HCT116 (cell line): ENCODE measurements around the gene GNPDA1. TPM values are rescaled to one million over a fixed set of nuclear protein-coding genes. Genes with fewer than 3 reads are reported as not detected.

ENCODE experiments used
- ATAC-seq: fragments of 200-7000 bp; cut with Tn5 transposase; 2 replicates; pipeline ENCODE4 v1.9.1; 2020; ENCODE audit warnings: mild to moderate bottlenecking, moderate library complexity
- BruUV-seq: library from RNA; stranded (reverse); fragments of 400-500 nt; replicated peaks from 2 replicates; lab custom pipeline; 2021; lab: Mats Ljungman, UMichigan
- CTCF ChIA-PET: fragments of 300-600 bp; sonication (Branson Sonifier 250); formaldehyde crosslinking; loops from one replicate; lab custom pipeline; 2021; ENCODE audit warnings: antibody characterized with exemption; lab: Charles Lee
- POLR2A ChIA-PET: fragments of 300-600, 350-600 bp; sonication (Branson Sonifier 250); formaldehyde crosslinking; loops from one replicate; lab custom pipeline; 2021; ENCODE audit warnings: antibody characterized with exemption; lab: Charles Lee
- RAD21 ChIA-PET, 2 experiments: fragments of 300-600 bp; sonication (Branson Sonifier 250); formaldehyde crosslinking; loops; one replicate each; lab custom pipeline; 2023; ENCODE audit warnings: low total read pairs in 2 of 2; ENCODE audit not compliant: uncharacterized antibody in 2 of 2, unreplicated experiment in 2 of 2, low non-redundant PET in 1 of 2; lab: Charles Lee
- DNase-seq: peaks from one replicate; pipeline ENCODE4 v3.0.0-alpha.2; 2010; ENCODE audit warnings: low read depth, low spot score
- H2AFZ ChIP-seq: fragments of 200-600 bp; shearing (Covaris generic), sonication (generic); 2 replicates; pipeline ENCODE4 v1.6.1; 2017; ENCODE audit warnings: low read depth, mixed run types, mixed read lengths, antibody characterized with exemption, low read length; ENCODE audit not compliant: poor library complexity, severe bottlenecking
- H3K27ac ChIP-seq: 2 replicates; pipeline ENCODE4 v1.5.1; 2012; ENCODE audit warnings: low read depth, low read length
- H3K27me3 ChIP-seq: fragments of 200-600 bp; sonication (generic); 2 replicates; pipeline ENCODE4 v1.6.1; 2016; ENCODE audit warnings: mixed run types, low read length, mixed read lengths; ENCODE audit not compliant: insufficient read depth
- H3K36me3 ChIP-seq, 2 experiments: fragments of 200-500 bp in 1 of 2; fragments of 200-600 bp in 1 of 2; sonication (Bioruptor generic) in 1 of 2; sonication (generic) in 1 of 2; 2 replicates each; pipeline versions ENCODE4 v1.5.1 to v1.6.1; 2014 to 2016; ENCODE audit warnings: low read length in 2 of 2, inconsistent platforms in 1 of 2, mixed read lengths in 1 of 2, mixed run types in 1 of 2; ENCODE audit not compliant: insufficient read depth in 2 of 2, control insufficient read depth in 1 of 2
- H3K4me1 ChIP-seq, 2 experiments: fragments of 200-600 bp in 1 of 2; sonication (generic) in 1 of 2; 2 replicates each; pipeline versions ENCODE4 v1.5.1 to v1.6.1; 2012 to 2017; ENCODE audit warnings: low read length in 2 of 2, inconsistent platforms in 1 of 2, mild to moderate bottlenecking in 1 of 2, mixed read lengths in 1 of 2, mixed run types in 1 of 2, moderate library complexity in 1 of 2; ENCODE audit not compliant: insufficient read depth in 2 of 2, control insufficient read depth in 1 of 2
- H3K4me2 ChIP-seq: fragments of 200-600 bp; sonication (generic); 2 replicates; pipeline ENCODE4 v1.6.1; 2017; ENCODE audit warnings: mixed run types, low read length, mixed read lengths
- H3K4me3 ChIP-seq, 2 experiments: fragments of 200-600 bp in 1 of 2; sonication (generic) in 1 of 2; replicated peaks in 1 of 2; 2 replicates each; pipeline ENCODE4 v1.5.1; 2011 to 2016; ENCODE audit warnings: low read length in 2 of 2, control low read depth in 1 of 2, low read depth in 1 of 2, mild to moderate bottlenecking in 1 of 2, mixed read lengths in 1 of 2, mixed run types in 1 of 2
- H3K79me2 ChIP-seq: fragments of 200-600 bp; sonication (generic); 2 replicates; pipeline ENCODE4 v1.6.1; 2017; ENCODE audit warnings: mild to moderate bottlenecking, mixed run types, low read length, moderate library complexity, mixed read lengths; ENCODE audit not compliant: insufficient read depth
- H3K9ac ChIP-seq: fragments of 200-600 bp; sonication (generic); 2 replicates; pipeline ENCODE4 v1.6.1; 2016; ENCODE audit warnings: low read length, mixed read lengths
- H3K9me2 ChIP-seq: fragments of 200-600 bp; sonication (generic), shearing (Covaris generic); 2 replicates; pipeline ENCODE4 v1.6.1; 2017; ENCODE audit warnings: mixed run types, mild to moderate bottlenecking, moderate library complexity; ENCODE audit not compliant: insufficient read depth
- H3K9me3 ChIP-seq, 2 experiments: fragments of 200-500 bp in 1 of 2; fragments of 200-600 bp in 1 of 2; sonication (Bioruptor generic) in 1 of 2; sonication (generic) in 1 of 2; 2 replicates each; pipeline ENCODE4 v1.6.1; 2014 to 2017; ENCODE audit warnings: low read length in 2 of 2, mixed read lengths in 2 of 2, inconsistent platforms in 1 of 2, low read depth in 1 of 2, mild to moderate bottlenecking in 1 of 2, mixed run types in 1 of 2, moderate library complexity in 1 of 2; ENCODE audit not compliant: control insufficient read depth in 1 of 2, insufficient read depth in 1 of 2
- H4K20me1 ChIP-seq: fragments of 200-600 bp; sonication (generic), shearing (Covaris generic); 2 replicates; pipeline ENCODE4 v1.6.1; 2017; ENCODE audit warnings: mixed run types, mild to moderate bottlenecking, moderate library complexity; ENCODE audit not compliant: insufficient read depth
- CEBPB ChIP-seq: IDR thresholded peaks from 2 replicates; pipeline ENCODE4 v1.6.1; 2012; ENCODE audit warnings: low read depth
- JUND ChIP-seq: IDR thresholded peaks from 2 replicates; pipeline ENCODE4 v1.6.1; 2012
- RAD21 ChIP-seq: IDR thresholded peaks from 2 replicates; pipeline ENCODE4 v1.6.1; 2012; ENCODE audit warnings: low read depth, mild to moderate bottlenecking
- intact Hi-C: fragments of 100-400 bp; cut with micrococcal nuclease; formaldehyde crosslinking; loops from 2 replicates; pipeline ENCODE4 v1.10.0; 2022
- total RNA-seq: library from RNA; stranded (reverse); gene quantifications from one replicate; pipeline ENCODE4 v1.2.1, GENCODE V29; 2021; ENCODE audit not compliant: unreplicated experiment
- TF ChIP-seq, protein P1 (sequence below): IDR thresholded peaks from 2 replicates; pipeline ENCODE4 v1.6.1; 2012
- TF ChIP-seq, protein P2 (sequence below), 3 experiments: fragments of 200-600 bp in 1 of 3; sonication (generic) in 1 of 3; IDR thresholded peaks in 2 of 3; conservative IDR thresholded peaks in 1 of 3; 2 replicates each; pipeline ENCODE4 v1.5.1; 2012 to 2017; ENCODE audit warnings: low read depth in 2 of 3, low read length in 2 of 3, antibody characterized with exemption in 1 of 3, borderline replicate concordance in 1 of 3, control low read depth in 1 of 3, mild to moderate bottlenecking in 1 of 3, mixed read lengths in 1 of 3, mixed run types in 1 of 3, moderate library complexity in 1 of 3; ENCODE audit not compliant: insufficient read depth in 1 of 3
- TF ChIP-seq, protein P3 (sequence below): IDR thresholded peaks from 2 replicates; pipeline ENCODE4 v1.6.1; 2012

GNPDA1 gene
- total RNA-seq, 1 experiment from 2014 or later: 45.6 TPM

DNA sequence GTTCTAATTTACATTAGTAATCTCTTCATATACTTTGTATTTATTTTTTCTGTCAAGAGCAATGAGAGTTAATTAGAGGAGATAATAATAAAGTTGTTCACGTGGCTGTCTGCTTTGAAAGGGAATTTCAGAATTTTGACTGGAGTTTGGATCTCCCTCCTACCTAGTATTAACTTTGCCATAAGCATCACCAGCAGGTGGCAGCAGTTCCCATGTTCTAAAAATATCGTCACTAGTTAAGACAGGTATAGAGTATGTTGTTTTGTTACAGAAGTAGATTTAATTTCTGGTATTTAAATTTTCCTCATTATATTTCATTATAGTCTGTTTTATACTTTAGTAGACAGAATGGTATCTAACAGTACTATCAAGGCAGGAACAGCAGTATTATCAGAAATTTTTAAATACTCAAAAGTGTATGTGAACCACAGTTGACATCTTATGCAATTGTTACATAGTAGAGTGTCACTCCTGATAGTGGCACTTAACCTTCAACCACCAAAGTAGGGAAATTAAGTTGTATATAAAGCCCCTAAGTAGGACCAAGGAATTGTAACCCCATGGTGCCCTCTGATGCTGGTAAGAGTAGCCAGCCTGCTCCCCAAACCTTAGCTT lies 20.4 kb downstream of the GNPDA1 start:
- Histone ChIP-seq H3K4me1 (no peaks in the 10 kb centered on the region), H3K9ac (no peak overlapping the region), H4K20me1 (no peaks in the 10 kb centered on the region), H3K79me2 (no peaks in the 10 kb centered on the region), H3K27me3 (no peaks in the 10 kb centered on the region), H3K36me3 (peaks cover 6 to 22% of the 10 kb centered on the region in 2 experiments; a peak in 3 of 4 replicates), H3K4me2 (no peak overlapping the region), H3K9me2 (no peaks in the 10 kb centered on the region), H3K9me3 (no peaks in the 10 kb centered on the region), H3K4me3 (no peak overlapping the region), H2AFZ (no peak overlapping the region), H3K27ac (no peak overlapping the region)
- TF ChIP-seq CEBPB (no peak), JUND (0 out of 2 replicates have a peak, but pooled peaks have one; percentile 13), RAD21 (peak; percentile 78)
- TF ChIP-seq, protein P1, sequence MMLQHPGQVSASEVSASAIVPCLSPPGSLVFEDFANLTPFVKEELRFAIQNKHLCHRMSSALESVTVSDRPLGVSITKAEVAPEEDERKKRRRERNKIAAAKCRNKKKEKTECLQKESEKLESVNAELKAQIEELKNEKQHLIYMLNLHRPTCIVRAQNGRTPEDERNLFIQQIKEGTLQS: no peak
- TF ChIP-seq, protein P2, sequence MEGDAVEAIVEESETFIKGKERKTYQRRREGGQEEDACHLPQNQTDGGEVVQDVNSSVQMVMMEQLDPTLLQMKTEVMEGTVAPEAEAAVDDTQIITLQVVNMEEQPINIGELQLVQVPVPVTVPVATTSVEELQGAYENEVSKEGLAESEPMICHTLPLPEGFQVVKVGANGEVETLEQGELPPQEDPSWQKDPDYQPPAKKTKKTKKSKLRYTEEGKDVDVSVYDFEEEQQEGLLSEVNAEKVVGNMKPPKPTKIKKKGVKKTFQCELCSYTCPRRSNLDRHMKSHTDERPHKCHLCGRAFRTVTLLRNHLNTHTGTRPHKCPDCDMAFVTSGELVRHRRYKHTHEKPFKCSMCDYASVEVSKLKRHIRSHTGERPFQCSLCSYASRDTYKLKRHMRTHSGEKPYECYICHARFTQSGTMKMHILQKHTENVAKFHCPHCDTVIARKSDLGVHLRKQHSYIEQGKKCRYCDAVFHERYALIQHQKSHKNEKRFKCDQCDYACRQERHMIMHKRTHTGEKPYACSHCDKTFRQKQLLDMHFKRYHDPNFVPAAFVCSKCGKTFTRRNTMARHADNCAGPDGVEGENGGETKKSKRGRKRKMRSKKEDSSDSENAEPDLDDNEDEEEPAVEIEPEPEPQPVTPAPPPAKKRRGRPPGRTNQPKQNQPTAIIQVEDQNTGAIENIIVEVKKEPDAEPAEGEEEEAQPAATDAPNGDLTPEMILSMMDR (IDR thresholded peaks at IDR 0.05 in 2 of 3, conservative IDR thresholded peaks at IDR 0.05 in 1 of 3; ENCODE audit: borderline replicate concordance in 1 of 3, insufficient read depth in 1 of 3, low read depth in 2 of 3, low read length in 2 of 3): peak; percentile 69 to 82 (median 79)
- TF ChIP-seq, protein P3, sequence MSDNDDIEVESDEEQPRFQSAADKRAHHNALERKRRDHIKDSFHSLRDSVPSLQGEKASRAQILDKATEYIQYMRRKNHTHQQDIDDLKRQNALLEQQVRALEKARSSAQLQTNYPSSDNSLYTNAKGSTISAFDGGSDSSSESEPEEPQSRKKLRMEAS: no peak
- intact Hi-C loops: loop anchor here (1.0 kb wide), 1 partner anchor 152 kb away; no protein-coding TSS in a partner anchor
- ChIA-PET RAD21 (no interaction called here), CTCF (interaction anchor here (0.9 to 3.9 kb wide), 4 partner anchors 19 to 300 kb away, joined by 3 to 39 read pairs (median 3); no protein-coding TSS in a partner anchor), POLR2A (no interaction called here)
- BruUV-seq: no TSS peak
- DNase-seq (no peak), ATAC-seq (peak; percentile 88)
